Fibroblast of the aortic adventitia (primary cell): ENCODE results near the gene CBFA2T2. TPM values are rescaled to one million over a fixed set of nuclear protein-coding genes. Genes with fewer than 3 reads are reported as not detected.
"Not testable (repeated sequence)": the region's sequence is repeated elsewhere in the genome, so short reads cannot be mapped to it uniquely, and the experiment has no call there.

Experiments
- DNase-seq: peaks from one replicate; pipeline ENCODE4 v3.0.0-alpha.2; 2010; ENCODE audit warnings: low read depth
- H3K4me3 ChIP-seq: 2 replicates; pipeline ENCODE4 v1.5.1; 2011; ENCODE audit warnings: low read depth, mild to moderate bottlenecking, control low read depth, low read length, moderate library complexity
- CTCF ChIP-seq: IDR thresholded peaks from 2 replicates; pipeline ENCODE4 v1.5.1; 2011; ENCODE audit warnings: mild to moderate bottlenecking, low read length, control low read depth, inconsistent platforms; ENCODE audit not compliant: insufficient read depth
- total RNA-seq: library from RNA; depleted of rRNA; stranded (reverse); fragments of >200 nt; gene quantifications from 2 replicates; pipeline ENCODE4 v1.2.3, GENCODE V29; 2012; ENCODE audit warnings: low replicate concordance

Gene CBFA2T2
- total RNA-seq, 1 donor, result 11.7 TPM

DNA sequence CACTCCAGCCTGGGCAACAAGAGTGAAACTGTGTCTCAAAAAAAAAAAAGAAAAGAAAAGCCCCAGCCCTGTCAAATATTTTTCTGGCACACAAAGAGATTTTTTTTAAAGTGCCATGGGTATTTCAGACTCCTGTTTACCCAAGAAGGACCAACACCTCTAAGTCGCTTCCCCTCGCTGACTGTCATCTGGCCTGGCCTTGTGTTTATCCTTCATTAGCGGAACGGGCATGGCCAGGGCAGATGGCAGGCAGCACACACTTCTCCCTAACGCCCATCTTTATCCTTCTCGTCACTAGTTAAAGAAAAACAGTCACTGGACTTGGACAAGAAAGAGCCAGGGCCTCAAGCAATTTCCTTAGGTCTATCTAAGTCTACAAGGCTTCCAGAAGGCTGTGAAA lies 7.3 kb upstream of the CBFA2T2 start:
- no peak for DNase-seq
- no peak for TF ChIP-seq CTCF

GRCh38 chr20:33483186-33483585 lies 6.7 kb upstream of the CBFA2T2 start:
- DNase-seq, H3K4me3 ChIP-seq: not testable (repeated sequence)

More for the DNA sequence above, 7.3 kb upstream of the CBFA2T2 start:
- H3K4me3 ChIP-seq, result no peak overlapping the region

DNA sequence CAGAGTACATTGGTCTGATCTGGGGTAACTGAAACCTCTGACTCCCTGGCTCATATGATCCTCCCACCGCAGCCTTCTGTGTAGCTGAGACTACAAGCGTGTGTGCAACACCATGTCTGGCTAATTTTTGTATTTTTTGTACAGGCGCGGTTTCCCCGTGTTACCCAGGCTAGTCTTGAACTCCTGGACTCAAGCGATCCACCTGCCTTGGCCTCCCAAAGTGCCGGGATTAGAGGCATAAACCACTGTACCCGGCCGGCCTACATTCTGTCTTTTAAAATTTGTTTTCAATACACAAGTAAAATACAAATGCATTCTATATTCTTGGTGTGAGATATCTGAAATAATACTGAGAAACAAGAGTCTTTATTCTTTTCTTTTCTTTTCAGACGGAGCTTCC lies 1.7 kb upstream of the CBFA2T2 start:
- no peak overlapping the region for H3K4me3 ChIP-seq
- no peak for TF ChIP-seq CTCF
- DNase-seq, result no peak

- H3K4me3 ChIP-seq, result peak overlapping the region; percentile 73
These were observed 1.0 kb upstream of the CBFA2T2 start for GRCh38 chr20:33488661-33489494.

DNA sequence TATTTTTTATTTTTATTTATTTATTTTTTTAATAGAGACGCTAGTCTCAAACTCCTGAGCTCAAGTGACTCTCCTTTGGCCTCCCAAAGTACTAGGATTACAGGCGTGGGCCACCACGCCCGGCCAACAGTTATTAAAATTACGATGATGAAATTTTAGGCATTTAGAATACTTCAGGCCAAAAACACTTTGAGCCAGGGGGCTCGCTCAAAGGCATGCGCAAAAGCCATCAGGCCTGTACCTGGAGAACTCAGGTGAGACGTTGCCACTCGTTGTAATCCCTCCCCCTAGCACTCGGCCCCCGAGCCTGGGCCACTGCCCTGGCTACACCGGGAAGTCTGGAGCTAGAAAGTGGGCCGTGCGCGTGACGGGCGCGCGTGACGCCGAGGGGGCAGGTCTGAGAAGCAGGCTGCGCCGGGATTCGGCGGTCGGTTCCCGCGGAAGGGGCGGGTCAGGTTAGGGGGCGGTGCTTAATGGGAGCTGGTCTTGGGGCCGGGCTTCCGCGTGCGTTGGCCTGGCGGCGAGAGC lies 337 bp upstream of the CBFA2T2 start:
- TF ChIP-seq CTCF, result no peak

More at GRCh38 chr20:33488661-33489494, 1.0 kb upstream of the CBFA2T2 start:
- DNase-seq, result not testable (repeated sequence)

DNA sequence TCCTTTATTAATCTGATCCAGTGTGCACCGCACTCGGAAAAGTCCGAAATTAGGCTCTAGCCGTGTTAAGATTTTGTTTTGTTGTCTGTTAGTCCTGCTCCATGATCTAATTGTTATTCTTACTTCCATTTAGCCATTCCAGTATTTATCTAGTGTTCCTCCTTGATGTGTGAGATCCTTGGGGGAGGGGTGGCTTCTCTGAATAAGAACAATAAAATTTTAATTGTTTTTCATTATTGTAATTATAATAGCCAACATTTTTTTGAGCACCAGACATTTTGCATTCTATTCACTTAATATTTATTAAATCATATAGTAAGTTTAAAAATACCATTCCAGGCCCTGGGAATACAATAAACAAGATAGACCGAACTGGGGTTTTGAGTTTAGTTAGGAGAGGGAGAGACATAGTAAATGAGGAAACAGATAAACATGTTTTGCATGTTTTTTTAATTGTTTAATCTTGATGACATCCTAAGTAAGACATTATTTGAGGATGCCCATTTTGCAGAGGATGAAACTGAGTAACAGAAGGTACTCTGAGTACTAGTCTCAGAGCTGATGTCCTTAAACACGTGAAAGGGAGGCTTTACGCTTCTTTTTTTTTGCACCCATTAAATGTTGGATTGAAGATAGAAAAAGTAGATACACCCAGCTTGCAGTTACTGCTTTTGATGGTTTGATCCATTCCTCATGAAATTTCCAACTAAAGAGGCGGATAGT lies 1.2 kb downstream of the CBFA2T2 start:
- TF ChIP-seq CTCF, result no peak
- DNase-seq, result no peak

More for the DNA sequence above, 337 bp upstream of the CBFA2T2 start:
- peak overlapping the region; percentile 73 for H3K4me3 ChIP-seq
- DNase-seq, result peak; percentile 95

DNA sequence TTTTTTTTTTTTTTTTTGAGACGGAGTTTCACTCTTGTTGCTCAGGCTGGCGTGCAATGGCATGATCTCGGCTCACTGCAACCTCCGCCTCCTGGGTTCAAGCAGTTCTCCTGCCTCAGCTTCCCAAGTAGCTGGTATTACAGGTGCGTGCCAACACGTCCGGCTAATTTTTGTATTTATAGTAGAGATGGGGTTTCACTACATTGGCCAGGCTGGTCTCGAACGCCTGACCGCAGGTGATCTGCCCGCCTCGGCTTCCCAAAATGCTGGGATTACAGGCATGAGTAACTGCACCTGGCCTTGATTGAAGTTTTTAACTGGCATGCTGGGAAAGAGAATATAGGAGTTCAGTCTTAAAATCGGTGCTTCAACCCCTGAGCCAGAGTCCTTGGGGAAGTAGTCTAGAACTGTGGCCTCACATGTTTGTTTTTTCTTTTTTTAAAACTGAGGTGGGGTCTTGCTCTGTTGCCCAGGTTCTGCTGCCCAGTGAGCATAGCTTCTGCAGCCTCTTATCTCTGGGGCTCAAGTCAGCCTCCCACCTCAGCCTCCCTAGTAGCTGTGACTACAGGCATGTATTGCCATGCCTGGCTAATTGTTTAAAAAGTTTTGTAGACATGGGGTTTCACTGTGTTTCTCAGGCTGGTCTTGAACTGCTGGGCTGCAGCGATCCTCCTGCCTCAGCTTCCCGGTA lies 3.3 kb downstream of the CBFA2T2 start:
- no peak for DNase-seq
- no peak for TF ChIP-seq CTCF
- H3K4me3 ChIP-seq, result no peak overlapping the region

More for the DNA sequence above, 1.2 kb downstream of the CBFA2T2 start:
- peak overlapping the region; percentile 90 for H3K4me3 ChIP-seq

GRCh38 chr20:33496776-33497175 lies 6.9 kb downstream of the CBFA2T2 start:
- not testable (repeated sequence) for DNase-seq

More at GRCh38 chr20:33496776-33497175, 6.9 kb downstream of the CBFA2T2 start:
- not testable (repeated sequence) for H3K4me3 ChIP-seq
